ENCODE measurements around the gene DIS3L2.
"Not testable (repeated sequence)": the region's sequence is repeated elsewhere in the genome, so short reads cannot be mapped to it uniquely, and the experiment has no call there.

GRCh38 chr2:232176587-232176986, 215.1 kb downstream of the DIS3L2 start:
- not testable (repeated sequence) for TF ChIP-seq POLR2AphosphoS5, POLR2A (IDR thresholded peaks at IDR 0.05)
- TF ChIP-seq, protein P1, sequence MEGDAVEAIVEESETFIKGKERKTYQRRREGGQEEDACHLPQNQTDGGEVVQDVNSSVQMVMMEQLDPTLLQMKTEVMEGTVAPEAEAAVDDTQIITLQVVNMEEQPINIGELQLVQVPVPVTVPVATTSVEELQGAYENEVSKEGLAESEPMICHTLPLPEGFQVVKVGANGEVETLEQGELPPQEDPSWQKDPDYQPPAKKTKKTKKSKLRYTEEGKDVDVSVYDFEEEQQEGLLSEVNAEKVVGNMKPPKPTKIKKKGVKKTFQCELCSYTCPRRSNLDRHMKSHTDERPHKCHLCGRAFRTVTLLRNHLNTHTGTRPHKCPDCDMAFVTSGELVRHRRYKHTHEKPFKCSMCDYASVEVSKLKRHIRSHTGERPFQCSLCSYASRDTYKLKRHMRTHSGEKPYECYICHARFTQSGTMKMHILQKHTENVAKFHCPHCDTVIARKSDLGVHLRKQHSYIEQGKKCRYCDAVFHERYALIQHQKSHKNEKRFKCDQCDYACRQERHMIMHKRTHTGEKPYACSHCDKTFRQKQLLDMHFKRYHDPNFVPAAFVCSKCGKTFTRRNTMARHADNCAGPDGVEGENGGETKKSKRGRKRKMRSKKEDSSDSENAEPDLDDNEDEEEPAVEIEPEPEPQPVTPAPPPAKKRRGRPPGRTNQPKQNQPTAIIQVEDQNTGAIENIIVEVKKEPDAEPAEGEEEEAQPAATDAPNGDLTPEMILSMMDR (IDR thresholded peaks at IDR 0.05 in 8 of 11, conservative IDR thresholded peaks at IDR 0.05 in 3 of 11), result not testable (repeated sequence)
